RWPE1 (cell line): ENCODE data around the gene VWA7.

ENCODE experiments used
- CTCF ChIA-PET: fragments of 350-600 bp; sonication (Branson Sonifier 250); formaldehyde crosslinking; extraction: SDS; loops from one replicate; lab custom pipeline; 2021; lab: Yijun Ruan, JAX
- POLR2A ChIA-PET: fragments of 400-600 bp; formaldehyde crosslinking; extraction: SDS; loops from one replicate; lab custom pipeline; 2020; ENCODE audit warnings: antibody characterized with exemption; ENCODE audit not compliant: low non-redundant PET; lab: Yijun Ruan, JAX
- DNase-seq: peaks from one replicate; pipeline ENCODE4 v3.0.0; 2012; ENCODE audit warnings: low spot score
- H3K27ac ChIP-seq: fragments of 450-650 bp; 2 replicates; pipeline ENCODE4 v1.5.1; 2017
- TF ChIP-seq, protein P1 (sequence below): fragments of 450-650 bp; conservative IDR thresholded peaks from 2 replicates; pipeline ENCODE4 v1.5.1; 2017; ENCODE audit warnings: low read depth, mild to moderate bottlenecking

VWA7 gene

DNA sequence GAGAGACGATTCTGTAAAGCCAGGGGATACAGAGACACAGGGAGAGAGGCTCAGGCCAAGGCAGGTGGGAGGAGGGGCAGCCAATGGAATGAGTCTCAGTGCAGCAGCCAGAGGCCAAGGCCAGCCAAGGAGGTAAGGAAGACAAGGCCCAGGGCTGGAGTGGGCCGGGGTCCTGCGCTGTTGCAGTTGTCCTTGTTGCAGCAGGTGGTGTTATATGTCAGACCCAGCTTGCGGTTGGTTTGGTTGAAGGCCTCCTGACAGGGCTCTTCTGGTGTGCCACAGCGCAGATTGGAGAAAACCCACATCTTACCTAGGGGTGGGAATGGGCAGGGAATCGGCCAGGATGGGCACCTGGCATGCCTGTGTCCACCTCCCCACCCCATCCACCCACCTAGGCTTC, 58.1 kb downstream of the VWA7 start:
- POLR2A ChIA-PET: no interaction called here
- no peak for DNase-seq
- TF ChIP-seq, protein P1, sequence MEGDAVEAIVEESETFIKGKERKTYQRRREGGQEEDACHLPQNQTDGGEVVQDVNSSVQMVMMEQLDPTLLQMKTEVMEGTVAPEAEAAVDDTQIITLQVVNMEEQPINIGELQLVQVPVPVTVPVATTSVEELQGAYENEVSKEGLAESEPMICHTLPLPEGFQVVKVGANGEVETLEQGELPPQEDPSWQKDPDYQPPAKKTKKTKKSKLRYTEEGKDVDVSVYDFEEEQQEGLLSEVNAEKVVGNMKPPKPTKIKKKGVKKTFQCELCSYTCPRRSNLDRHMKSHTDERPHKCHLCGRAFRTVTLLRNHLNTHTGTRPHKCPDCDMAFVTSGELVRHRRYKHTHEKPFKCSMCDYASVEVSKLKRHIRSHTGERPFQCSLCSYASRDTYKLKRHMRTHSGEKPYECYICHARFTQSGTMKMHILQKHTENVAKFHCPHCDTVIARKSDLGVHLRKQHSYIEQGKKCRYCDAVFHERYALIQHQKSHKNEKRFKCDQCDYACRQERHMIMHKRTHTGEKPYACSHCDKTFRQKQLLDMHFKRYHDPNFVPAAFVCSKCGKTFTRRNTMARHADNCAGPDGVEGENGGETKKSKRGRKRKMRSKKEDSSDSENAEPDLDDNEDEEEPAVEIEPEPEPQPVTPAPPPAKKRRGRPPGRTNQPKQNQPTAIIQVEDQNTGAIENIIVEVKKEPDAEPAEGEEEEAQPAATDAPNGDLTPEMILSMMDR: no peak
- H3K27ac ChIP-seq: no peak overlapping the region
- CTCF ChIA-PET: no interaction called here

DNA sequence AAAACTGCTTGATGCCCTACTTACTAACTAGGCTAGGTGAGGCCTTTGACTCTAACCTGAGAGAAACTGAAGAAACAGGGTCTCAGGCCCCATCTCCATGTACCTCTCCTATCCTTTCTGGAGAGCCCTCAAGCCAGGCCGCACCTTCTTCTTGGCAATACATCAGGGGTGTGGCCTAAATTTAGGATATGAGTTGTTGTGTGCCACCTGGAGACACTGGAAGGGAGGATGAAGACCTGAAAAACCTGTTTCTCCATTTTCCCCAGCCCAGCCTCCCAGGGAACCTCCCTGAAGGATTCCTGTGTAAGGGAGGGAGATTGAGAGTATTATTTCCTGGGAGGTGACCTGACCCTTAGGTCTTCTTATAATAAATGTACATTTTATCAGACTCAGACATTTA, 58.9 kb downstream of the VWA7 start:
- H3K27ac ChIP-seq: no peak overlapping the region
- POLR2A ChIA-PET: no interaction called here
- DNase-seq: peak; percentile 95
- TF ChIP-seq, protein P1: no peak
- CTCF ChIA-PET: no interaction called here

DNA sequence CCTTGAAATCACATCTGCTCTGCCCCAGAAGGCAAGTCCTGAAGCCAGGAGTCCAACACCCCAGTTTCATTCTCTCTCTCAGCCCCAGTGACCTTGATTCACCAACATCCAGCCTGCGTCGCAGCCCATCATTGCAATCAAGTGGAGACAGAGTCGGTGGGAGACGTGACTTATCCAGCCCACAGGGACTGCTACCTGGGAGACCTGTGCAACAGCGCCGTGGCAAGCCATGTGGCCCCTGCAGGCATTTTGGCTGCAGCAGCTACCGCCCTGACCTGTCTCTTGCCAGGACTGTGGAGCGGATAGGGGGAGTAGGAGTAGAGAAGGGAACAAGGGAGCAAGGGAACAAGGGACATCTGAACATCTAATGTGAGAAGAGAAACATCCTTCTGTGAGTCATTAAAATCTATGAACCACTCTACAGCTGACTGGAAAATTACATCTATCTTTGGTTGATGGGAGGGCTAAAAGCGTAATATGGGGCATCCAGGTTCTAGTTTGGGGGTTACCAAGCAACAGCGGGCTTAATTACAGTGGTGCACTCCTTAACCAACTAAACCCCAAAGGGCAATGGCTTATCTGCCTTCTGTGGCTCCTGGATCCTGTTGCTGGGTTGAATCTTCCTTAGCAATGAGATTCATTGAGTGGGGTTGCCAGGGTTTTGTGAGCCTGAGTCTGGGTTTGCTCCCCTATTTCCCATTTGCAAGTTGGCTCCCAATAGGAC, 59.5 kb downstream of the VWA7 start:
- H3K27ac ChIP-seq: no peak overlapping the region
- no peak for DNase-seq
- TF ChIP-seq, protein P1: 0 out of 2 replicates have a peak, but pooled peaks have one; percentile 15
- CTCF ChIA-PET: interaction anchor here (0.6 kb wide), 4 partner anchors 12 to 219 kb away, joined by 3 to 4 read pairs (median 3); no protein-coding TSS in a partner anchor
- POLR2A ChIA-PET: no interaction called here
